Glutamatergic neuron (in vitro differentiated cells): ENCODE results near the gene RNF146. TPM values are rescaled to one million over a fixed set of nuclear protein-coding genes. Genes with fewer than 3 reads are reported as not detected.
"Not testable (repeated sequence)": the region's sequence is repeated elsewhere in the genome, so short reads cannot be mapped to it uniquely, and the experiment has no call there.

Experiments used
- DNase-seq: peaks from one replicate; pipeline ENCODE4 v3.0.0; 2022
- H3K27ac Mint-ChIP-seq: one replicate; pipeline ENCODE4 v1.8.0; 2020; ENCODE audit warnings: mild to moderate bottlenecking, mixed read lengths, inconsistent platforms; ENCODE audit not compliant: unreplicated experiment
- H3K27me3 Mint-ChIP-seq: one replicate; pipeline ENCODE4 v1.8.0; 2020; ENCODE audit warnings: mild to moderate bottlenecking, moderate library complexity, mixed read lengths, inconsistent platforms; ENCODE audit not compliant: unreplicated experiment
- H3K36me3 Mint-ChIP-seq: one replicate; pipeline ENCODE4 v1.8.0; 2020; ENCODE audit warnings: mild to moderate bottlenecking, mixed read lengths, inconsistent platforms; ENCODE audit not compliant: unreplicated experiment
- H3K4me1 Mint-ChIP-seq: one replicate; pipeline ENCODE4 v1.8.0; 2020; ENCODE audit warnings: mild to moderate bottlenecking, low read depth, mixed read lengths, inconsistent platforms; ENCODE audit not compliant: unreplicated experiment
- H3K4me3 Mint-ChIP-seq: one replicate; pipeline ENCODE4 v1.8.0; 2020; ENCODE audit warnings: mild to moderate bottlenecking, mixed read lengths, inconsistent platforms; ENCODE audit not compliant: unreplicated experiment
- H3K9me3 Mint-ChIP-seq: one replicate; pipeline ENCODE4 v1.8.0; 2020; ENCODE audit warnings: mild to moderate bottlenecking, moderate library complexity, mixed read lengths, inconsistent platforms; ENCODE audit not compliant: unreplicated experiment
- CTCF ChIP-seq: fragments of 200-600 bp; sonication (generic); IDR thresholded peaks from one replicate; pipeline ENCODE4 v1.5.0; 2021; ENCODE audit not compliant: partially characterized antibody, unreplicated experiment
- total RNA-seq: library from RNA; stranded (reverse); fragmentation: NEBNext Ultra II Directional; extraction: Animal tissue kit (Norgen Biotek cat#: 25700); gene quantifications from one replicate; pipeline ENCODE4 v1.2.1, GENCODE V29; 2021; ENCODE audit not compliant: unreplicated experiment

The RNF146 gene
- total RNA-seq, 1 donor from 2014 or later, result 71.1 TPM

GRCh38 chr6:127328043-127328609, 61.5 kb downstream of the RNF146 start:
- no peaks in the 10 kb centered on the region for H3K27me3 Mint-ChIP-seq
- no peak overlapping the region for H3K4me3 Mint-ChIP-seq
- no peak for DNase-seq
- H3K4me1 Mint-ChIP-seq, result no peaks in the 10 kb centered on the region
- no peak for TF ChIP-seq CTCF
- H3K9me3 Mint-ChIP-seq, result no peaks in the 10 kb centered on the region
- no peak overlapping the region for H3K27ac Mint-ChIP-seq
- H3K36me3 Mint-ChIP-seq, result no peaks in the 10 kb centered on the region

- DNase-seq, H3K4me3 Mint-ChIP-seq, H3K27ac Mint-ChIP-seq: not testable (repeated sequence)
These were observed 64.6 kb downstream of the RNF146 start for GRCh38 chr6:127331256-127331655.

GRCh38 chr6:127332383-127332961, 65.8 kb downstream of the RNF146 start:
- H3K4me3 Mint-ChIP-seq, result no peak overlapping the region
- no peaks in the 10 kb centered on the region for H3K9me3 Mint-ChIP-seq
- H3K36me3 Mint-ChIP-seq, result no peaks in the 10 kb centered on the region
- no peak overlapping the region for H3K27ac Mint-ChIP-seq
- no peaks in the 10 kb centered on the region for H3K4me1 Mint-ChIP-seq
- no peaks in the 10 kb centered on the region for H3K27me3 Mint-ChIP-seq
- no peak for TF ChIP-seq CTCF
- no peak for DNase-seq

More at GRCh38 chr6:127331256-127331655, 64.6 kb downstream of the RNF146 start:
- H3K27me3 Mint-ChIP-seq, H3K4me1 Mint-ChIP-seq, H3K36me3 Mint-ChIP-seq, H3K9me3 Mint-ChIP-seq: not testable (repeated sequence)

Other genes with a start within 250 kb of the RNF146 start
- gene RSPO3, start 148.2 kb upstream of the RNF146 start, total RNA-seq, result not detected
- 38.4 TPM for gene ECHDC1, start 76.7 kb downstream of the RNF146 start, total RNA-seq
- gene KIAA0408, start 192.5 kb downstream of the RNF146 start, total RNA-seq, result 110 TPM